SW 1271 (cell line): ENCODE results near the gene NUP62.
"Not testable (repeated sequence)": the region's sequence is repeated elsewhere in the genome, so short reads cannot be mapped to it uniquely, and the experiment has no call there.

Source experiments
- DNase-seq, 2 experiments: peaks; one replicate each; lab custom pipeline; 2025; lab: John Stamatoyannopoulos, UW

NUP62 gene, protein sequence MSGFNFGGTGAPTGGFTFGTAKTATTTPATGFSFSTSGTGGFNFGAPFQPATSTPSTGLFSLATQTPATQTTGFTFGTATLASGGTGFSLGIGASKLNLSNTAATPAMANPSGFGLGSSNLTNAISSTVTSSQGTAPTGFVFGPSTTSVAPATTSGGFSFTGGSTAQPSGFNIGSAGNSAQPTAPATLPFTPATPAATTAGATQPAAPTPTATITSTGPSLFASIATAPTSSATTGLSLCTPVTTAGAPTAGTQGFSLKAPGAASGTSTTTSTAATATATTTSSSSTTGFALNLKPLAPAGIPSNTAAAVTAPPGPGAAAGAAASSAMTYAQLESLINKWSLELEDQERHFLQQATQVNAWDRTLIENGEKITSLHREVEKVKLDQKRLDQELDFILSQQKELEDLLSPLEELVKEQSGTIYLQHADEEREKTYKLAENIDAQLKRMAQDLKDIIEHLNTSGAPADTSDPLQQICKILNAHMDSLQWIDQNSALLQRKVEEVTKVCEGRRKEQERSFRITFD

DNA sequence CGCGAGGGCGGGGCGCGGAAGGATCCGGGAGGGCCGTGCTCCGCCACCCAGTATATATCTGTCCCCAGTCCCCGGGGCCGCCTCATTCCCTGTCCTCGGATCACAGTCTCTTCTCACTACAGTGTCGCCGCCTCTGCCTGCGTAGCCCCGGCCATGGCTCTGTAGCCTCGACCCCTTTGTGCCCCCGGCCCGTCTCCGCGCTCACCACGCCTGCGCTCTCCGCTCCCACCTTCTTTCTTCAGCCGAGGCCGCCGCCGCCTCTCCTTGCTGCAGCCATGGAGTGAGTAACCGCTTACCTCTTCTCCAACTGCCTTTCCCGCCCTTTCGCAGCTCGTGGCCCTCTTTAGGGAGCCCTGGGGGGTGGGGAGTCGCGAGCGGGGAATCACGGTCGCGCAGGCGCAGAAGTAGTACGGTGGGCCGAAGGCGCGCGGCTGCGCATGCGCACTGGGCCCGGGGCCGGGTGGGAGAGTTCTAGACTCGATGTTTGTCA lies at the start of gene NUP62, which contains the start of gene ATF5:
NUP62 (minus strand) TSS at position 384 of the 490 bp plus-strand sequence. CDS start 19,697 bp downstream, outside the sequence.
ATF5 (plus strand) TSS at position 85 of the 490 bp plus-strand sequence. CDS start 1,646 bp downstream, outside the sequence.
- DNase-seq, result peak in 1 of 2 experiments; percentile 83

DNA sequence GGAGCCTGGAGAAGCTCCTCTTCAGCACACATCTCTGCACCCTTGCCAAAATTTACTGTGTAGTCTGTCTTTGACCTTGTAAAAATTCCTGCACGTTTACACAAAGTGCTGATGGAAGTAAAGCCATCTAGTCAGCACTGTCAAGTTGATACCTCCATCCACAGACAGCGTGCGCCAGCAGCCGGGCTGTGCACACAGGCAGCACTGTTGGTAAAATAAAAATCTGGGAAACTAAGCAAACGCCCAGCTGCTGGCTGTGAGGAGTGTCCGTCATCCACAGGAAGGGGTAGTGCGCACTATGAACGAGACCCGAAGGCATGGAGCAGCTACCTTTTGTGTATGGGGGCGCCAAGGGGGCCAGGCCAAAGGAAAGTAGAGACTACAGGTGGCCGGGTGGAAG lies 49.0 kb upstream of the NUP62 start:
- DNase-seq, result no peak

DNA sequence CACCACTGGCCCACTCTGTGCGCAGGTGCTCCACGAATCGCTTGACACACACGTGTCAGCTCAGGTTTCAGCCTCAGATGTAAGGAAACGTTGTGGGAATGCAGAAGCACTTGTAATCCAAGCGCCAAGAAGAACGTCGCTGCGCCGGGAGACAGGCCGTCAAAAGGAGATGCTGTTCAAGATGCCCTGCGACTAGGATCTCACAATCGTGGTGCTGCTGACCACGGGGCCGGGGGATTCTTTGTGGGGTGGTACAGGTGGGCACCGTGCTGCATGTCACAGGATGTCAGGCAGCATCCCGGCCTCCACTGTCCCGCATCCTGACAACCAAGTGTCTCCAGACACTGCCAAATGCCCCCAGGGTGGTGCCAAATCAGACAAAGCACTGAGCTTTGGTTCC lies 48.6 kb upstream of the NUP62 start:
- DNase-seq, result no peak

DNA sequence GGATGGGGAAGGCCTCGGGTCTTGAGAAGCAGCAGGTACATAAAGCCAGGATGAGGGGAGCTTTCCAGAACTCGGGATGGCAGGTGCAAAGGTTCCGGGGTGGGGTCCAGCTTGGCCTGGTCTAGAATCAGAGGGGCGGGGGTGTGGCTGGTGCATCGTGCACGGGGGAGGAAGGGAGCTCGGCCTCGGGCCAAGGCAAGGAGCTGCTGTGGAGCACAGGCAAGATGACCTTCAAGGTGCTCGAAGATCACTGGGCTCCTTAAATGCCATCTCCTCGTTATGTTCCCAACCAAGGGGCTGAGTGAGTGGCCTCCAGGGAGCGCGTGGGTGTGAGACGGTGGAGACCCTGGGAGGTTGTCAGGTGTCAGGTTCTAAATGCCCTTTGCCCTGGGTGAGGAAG lies 47.8 kb upstream of the NUP62 start:
- no peak for DNase-seq

DNA sequence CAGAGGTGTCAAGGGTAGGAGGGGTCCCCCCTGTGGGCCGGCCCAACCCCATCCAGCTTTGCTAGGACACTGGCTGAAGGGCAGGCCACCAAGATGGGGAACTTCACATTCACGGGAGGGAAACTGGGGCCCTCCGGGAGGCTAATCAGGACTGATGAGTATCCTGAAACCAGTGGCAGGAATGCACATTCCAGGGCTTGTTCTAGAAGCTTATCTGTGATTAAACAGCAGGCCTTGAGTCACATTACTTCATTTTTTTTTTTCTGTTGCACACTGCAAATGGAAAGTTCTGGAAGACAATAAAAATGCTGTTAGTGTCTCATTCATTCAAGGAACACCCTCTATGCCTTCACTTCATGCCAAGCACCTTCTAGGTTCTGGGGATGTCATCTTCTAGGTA lies 47.2 kb upstream of the NUP62 start:
- DNase-seq, result no peak

DNA sequence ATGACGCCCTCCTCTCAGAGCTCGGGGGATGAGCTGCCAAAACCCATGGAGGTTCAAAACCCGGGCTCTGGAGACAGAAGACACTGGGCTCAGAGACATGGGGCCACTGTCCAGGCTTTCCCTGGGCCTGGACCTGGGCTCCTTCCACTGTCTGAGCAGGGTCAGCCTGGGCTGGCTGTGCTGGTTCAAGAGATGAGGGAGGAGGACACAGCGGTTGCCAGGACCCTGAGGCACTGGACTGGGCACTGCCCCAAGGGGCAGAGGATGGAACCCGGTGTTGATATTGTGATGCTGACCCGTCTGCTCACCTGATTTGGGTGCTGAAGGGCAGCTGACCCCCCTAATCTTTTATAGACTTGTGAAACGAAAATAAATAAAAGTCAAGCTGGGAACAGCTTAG lies 45.7 kb upstream of the NUP62 start:
- no peak for DNase-seq

DNA sequence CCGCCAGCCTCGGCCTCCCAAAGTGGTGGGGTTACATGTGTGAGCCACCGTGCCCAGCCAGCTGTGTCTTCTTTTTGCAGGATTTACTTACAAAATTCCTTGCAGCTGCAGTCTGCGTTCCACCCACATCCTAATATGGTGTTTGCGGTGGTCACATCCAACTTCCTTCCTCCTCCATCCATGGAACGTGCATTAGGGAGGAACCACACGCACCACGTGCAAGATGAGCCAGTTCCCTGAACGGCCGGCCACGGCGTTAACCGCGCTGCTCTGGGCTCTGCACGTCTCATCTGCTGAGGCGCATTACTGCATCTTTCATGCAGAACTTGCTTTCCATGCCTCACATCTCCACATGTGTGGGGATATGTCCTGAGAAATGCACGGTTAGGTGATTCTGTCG lies 44.7 kb upstream of the NUP62 start:
- DNase-seq, result no peak

DNA sequence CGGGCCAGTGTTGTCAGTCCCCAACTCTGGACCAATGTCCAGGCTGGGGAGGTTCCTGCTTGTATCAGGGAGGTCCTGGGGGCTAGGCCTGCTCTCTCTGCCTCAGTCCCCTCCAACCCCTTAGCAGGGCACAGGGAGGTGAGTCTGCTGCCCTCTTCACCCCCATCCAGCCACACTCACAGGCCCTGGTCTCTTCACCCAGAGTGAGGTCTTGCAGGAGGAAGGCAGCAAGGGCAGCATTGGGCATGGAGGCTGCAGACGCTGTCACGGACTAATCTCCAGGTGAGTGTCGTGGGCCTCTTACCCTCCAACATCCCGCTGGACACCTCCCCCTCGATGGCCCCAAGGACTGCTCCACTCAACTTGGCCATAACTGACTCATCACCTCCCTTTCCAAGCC lies 43.5 kb upstream of the NUP62 start:
- DNase-seq, result no peak

DNA sequence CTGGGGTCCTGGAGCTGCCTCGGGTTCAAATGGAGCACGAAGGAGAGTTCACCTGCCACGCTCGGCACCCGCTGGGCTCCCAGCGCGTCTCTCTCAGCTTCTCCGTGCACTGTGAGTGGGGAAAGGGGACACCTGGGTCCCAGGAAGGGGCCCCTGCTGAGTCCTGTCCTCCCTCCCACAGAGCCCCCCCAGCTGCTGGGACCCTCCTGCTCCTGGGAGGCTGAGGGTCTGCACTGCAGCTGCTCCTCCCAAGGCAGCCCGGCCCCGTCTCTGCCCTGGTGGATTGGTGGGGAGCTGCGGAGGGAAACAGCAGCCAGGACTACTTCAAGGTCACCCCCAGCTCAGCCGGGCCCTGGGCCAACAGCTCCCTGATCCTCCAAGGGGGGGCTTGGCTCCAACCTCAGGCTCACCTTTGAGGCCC lies 42.7 kb upstream of the NUP62 start:
- DNase-seq, result no peak

DNA sequence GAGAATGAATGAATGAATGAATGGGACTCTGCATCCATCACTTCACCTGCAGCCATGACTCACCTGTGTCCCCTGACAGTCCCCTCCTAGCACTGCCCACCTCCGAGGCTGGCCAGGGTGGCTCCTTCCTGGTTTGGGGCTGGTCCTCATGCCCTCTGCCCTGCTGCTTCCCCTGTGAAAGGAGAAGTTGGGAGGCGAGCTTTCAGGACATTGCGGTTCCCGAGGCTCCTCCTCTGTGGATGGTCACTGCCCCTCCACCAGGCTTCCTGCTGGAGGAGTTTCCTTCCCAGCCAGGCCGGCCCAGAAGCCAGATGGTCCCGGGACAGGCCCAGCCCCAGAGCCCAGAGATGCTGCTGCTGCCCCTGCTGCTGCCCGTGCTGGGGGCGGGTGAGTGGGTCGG lies 40.1 kb upstream of the NUP62 start:
- DNase-seq, result not testable (repeated sequence)

DNA sequence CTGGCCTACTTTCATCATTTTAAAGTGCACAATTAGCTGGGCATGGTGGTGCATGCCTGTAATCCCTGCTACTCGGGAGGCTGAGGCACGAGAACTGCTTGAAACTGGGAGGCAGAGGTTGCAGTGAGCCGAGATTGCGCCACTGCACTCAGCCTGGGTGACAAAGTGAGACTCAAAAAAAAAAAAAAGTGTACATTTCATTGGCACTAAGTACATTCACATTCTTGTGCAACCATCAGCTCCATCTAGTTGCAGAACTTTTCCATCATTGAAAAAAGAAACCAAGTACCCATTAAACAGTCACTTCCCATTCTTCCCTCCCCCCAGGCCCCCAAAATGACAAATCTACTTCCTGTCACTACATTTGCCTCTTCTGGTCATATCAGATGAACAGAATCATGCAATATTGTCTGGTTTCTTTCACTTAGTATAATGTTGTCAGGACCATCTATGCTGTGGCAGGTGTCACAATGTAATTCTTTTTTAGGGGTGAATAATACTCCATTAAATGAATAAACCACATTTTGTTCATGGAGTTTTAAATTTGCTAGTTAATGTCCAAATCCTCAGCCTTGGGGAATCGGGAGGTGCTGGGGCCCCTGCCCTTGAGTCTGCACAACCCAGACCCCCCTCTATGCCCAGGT lies 39.1 kb upstream of the NUP62 start:
- DNase-seq, result no peak

DNA sequence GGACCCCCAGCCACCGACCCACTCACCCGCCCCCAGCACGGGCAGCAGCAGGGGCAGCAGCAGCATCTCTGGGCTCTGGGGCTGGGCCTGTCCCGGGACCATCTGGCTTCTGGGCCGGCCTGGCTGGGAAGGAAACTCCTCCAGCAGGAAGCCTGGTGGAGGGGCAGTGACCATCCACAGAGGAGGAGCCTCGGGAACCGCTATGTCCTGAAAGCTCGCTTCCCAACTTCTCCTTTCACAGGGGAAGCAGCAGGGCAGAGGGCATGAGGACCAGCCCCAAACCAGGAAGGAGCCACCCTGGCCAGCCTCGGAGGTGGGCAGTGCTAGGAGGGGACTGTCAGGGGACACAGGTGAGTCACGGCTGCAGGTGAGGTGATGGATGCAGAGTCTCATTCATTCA lies 31.7 kb upstream of the NUP62 start, which contains the start of gene SIGLEC11:
SIGLEC11 (minus strand) TSS at position 193 of the 400 bp plus-strand sequence; CDS start at position 102, 91 bp downstream.
- DNase-seq, result not testable (repeated sequence)

DNA sequence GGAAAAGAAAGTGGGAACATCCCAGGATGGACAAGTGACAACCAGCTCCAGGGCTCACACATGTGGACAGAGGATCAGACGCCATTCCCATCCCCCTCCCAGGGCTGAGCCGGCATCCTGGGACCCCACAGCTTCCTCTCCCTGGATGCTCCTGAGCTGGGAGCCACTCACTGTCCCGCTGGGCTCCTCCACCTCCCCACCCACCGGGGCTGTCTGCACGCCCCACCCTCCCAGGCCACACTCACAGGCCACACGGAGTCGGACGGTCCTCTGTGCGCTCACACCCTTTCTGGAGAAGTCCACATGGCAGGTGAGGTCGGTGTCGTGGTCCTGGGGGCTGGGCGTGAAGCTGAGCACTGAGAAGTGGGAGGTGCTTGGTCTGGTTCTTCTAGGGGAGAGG lies 30.6 kb upstream of the NUP62 start:
- DNase-seq, result not testable (repeated sequence)

DNA sequence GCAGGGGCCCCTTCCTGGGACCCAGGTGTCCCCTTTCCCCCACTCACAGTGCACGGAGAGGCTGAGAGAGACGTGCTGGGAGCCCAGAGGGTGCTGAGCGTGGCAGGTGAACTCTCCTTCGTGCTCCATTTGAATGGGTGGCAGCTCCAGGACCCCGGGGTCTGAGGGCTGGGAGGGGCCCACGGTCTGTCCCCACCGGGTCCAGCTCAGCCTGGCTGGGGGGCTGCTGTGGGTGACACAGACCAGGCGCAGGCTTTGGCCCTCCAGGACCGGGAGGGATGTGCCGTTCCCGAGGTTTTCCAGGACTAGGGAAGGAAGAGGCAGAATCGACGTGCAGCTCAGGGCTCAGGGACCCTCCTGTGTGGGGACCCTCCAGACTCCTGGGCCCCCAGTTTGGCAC lies 29.3 kb upstream of the NUP62 start:
- not testable (repeated sequence) for DNase-seq

DNA sequence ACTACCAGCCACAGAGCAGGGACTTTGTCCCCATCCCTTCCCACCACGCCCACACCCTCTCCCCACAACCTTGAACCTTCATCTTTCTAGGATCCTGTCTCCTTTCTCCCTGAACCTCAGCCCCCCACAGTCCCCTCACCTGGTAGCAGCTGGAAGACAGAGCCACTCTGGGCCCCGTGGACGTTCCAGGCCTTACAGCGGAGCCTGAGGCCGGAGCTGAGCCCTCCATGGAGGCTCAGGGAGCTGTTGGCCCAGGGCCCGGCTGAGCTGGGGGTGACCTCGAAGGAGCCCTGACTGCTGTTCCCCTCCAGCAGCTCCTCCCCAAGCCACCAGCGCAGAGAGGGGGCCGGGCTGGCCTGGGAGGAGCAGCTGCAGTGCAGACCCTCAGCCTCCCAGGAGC lies 28.8 kb upstream of the NUP62 start:
- not testable (repeated sequence) for DNase-seq

DNA sequence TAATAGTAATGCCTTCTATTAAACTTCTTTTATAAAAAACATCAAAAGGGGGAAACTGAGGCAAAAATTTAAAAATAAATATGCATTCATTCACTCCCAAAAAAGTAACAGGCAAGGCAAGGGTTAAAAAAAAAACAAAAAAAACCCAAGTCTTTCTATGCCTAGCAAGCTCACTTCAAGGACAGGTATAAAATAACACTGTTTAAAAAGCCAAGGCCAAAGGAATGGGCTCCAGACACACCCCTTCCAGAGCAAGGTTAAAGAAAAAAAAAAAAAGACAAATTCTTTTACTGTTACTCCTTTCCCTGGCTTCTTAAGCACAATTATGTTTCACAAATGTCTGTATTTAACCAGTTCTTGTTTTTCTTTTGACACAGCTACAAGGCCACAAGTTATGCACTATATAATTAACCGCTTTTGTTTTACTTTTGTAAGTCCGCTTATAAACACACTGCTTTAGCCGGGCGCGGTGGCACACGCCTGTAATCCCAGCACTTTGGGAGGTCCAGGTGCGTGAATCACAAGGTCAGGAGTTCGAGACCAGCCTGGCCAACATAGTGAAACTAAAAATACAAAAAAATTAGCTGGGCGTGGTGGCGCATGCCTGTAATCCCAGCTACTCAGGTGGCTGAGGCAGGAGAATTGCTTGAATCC lies 28.1 kb upstream of the NUP62 start:
- DNase-seq, result no peak

DNA sequence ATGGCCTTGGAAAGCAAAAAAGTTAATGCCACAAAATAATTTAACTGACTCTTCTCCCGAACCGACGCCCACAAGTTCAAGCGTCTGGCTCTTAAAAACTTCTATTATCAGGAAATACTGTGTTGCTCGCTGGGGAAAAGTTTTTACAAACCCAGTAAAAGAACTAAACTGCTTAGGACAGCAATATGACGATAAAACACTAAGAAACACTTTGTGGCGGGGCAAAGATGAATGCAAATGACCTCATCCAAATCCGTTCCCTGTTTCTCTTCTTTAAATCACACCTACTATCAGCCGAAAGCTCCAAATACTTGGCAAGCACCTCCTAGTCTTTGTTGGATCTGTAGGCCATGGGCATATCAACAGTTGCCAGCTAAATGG lies 26.8 kb upstream of the NUP62 start:
- no peak for DNase-seq

DNA sequence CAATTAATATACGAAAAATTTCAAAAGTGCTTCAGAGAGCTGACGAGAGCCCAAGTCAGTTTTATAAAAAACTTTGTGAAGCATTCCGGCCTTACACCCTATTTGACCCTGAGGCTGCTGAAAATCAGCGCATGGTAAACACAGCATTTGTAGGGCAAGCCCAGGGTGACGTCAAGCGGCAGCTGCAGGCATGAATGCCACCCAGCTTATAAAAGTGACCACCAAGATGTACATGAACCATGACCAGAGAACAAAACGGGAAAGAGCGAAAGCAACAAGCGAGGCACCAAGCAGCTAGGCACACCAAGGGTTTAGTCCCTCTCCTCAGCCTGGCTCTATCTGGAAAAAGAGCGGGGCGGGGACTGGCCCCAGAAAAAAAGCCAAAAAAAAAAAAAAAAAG lies 25.6 kb upstream of the NUP62 start:
- DNase-seq, result no peak

DNA sequence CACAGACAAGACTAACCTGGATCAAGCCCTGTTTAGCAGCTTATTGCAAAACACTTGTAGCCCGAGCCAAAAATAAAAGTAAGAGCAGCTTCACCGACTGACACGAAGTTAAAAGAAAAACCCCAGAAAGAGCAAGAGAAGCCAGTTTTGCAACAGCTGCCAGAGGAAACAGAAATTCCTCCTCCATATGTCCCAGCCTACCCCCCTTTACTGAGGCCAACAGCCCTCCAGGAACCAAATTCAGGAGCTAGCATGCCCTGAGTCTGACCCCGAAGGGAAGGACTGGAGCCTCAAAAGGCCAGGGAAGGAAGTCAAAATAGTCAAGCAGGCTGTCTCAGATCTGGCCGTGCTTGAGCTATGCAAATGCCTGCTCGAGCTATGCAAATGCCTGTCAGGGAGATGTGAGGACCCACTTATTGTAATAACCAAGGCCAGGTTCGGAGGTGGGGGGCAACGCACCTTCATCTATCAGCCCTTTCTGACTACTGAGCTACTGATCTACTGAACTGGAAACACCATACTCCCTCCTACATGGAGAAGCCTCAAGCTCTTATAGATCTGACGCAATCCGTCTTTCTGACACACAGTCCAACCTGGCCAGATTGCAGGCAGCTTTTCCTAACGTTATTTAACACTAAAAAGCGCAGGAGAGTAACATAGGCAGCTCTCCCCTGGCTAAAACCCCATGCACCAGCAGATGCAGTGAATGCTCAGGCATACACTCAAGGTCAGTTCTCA lies 25.0 kb upstream of the NUP62 start:
- no peak for DNase-seq

DNA sequence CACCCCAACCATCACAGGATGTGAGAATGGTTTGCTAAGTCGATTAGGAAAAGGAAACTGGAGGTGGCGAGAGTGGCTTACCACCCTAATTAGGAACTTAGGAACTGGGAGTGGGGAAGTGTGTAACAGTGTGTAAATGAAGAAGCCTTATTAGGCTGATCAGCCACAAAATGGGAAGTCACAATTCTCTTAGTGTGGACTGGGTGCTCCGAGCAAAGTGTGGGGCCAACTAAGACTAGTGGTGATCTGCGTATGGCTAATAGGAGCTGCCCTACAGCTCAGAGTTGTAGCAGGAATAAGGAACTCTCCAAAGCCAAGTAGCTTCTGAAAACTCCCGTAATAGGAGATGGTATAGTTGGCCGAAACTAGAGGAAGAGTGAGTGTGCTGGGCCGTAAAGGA lies 24.1 kb upstream of the NUP62 start:
- no peak for DNase-seq

DNA sequence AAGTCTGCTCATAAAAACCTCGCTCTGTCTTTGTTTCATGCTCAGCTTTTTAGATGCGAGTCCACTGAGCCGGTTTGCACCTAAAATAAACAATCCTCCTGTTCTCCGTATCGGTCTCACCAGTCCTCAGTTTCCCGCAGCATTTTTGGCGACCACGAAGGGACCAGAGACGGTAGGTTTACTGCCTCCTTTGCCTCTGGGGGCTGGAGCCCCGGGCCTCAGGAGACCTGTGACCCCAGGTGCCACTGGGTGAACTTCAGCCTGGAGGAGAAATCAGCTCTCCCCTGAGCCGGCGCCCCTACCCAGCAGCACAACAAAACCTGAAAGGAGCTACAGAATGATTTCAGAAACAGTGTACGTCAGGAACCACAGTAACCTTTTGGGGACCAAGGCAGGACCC lies 23.6 kb upstream of the NUP62 start:
- DNase-seq, result no peak

DNA sequence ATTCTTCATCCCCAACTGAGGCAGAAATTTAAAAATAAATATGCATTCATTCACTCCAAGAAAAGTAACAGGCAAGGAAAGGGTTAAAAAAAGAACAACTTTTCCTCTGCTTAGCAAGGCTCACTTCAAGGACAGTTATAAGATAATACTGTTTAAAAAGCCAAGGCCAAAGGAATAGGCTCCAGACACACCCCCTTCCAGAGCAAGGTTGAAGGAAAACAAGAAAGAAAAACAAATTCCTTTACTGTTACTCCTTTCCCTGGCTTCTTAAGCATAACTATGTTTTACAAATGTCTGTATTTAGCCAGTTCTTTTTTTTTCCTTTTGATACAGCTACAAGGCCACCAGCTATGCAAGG lies 23.2 kb upstream of the NUP62 start:
- DNase-seq, result no peak
